HEK293 (cell line): Measurements from ENCODE around the gene ZNF530.
A peak's percentile ranks its signal among the peaks of the same experiment; 100 is the strongest.

ENCODE experiments used
- HIC1 ChIP-seq: fragments of 450-650 bp; formaldehyde crosslinking; IDR thresholded peaks from 2 replicates; pipeline ENCODE4 v1.5.1; 2016; ENCODE audit warnings: missing biosample characterization, missing genetic modification characterization
- MEIS1 ChIP-seq: sonication (generic); formaldehyde crosslinking; IDR thresholded peaks from 2 replicates; pipeline ENCODE4 v1.8.1; 2022; ENCODE audit warnings: missing genetic modification reagents, mild to moderate bottlenecking, borderline replicate concordance
- RBAK ChIP-seq: fragments of 450-650 bp; formaldehyde crosslinking; IDR thresholded peaks from 2 replicates; pipeline ENCODE4 v1.5.1; 2016; ENCODE audit warnings: missing biosample characterization, missing genetic modification characterization
- SP7 ChIP-seq: fragments of 450-650 bp; formaldehyde crosslinking; IDR thresholded peaks from 2 replicates; pipeline ENCODE4 v1.5.1; 2016; ENCODE audit warnings: missing biosample characterization, missing genetic modification characterization
- TSHZ1 ChIP-seq: fragments of 450-650 bp; formaldehyde crosslinking; IDR thresholded peaks from 2 replicates; pipeline ENCODE4 v1.5.1; 2016; ENCODE audit warnings: missing biosample characterization, missing genetic modification characterization, borderline replicate concordance
- YY2 ChIP-seq: fragments of 450-650 bp; formaldehyde crosslinking; IDR thresholded peaks from 2 replicates; pipeline ENCODE4 v1.5.1; 2016; ENCODE audit warnings: missing biosample characterization, missing genetic modification characterization
- ZBTB10 ChIP-seq: fragments of 450-650 bp; formaldehyde crosslinking; IDR thresholded peaks from 2 replicates; pipeline ENCODE4 v1.5.1; 2016; ENCODE audit warnings: missing biosample characterization, missing genetic modification characterization
- ZBTB49 ChIP-seq: fragments of 450-650 bp; formaldehyde crosslinking; IDR thresholded peaks from 2 replicates; pipeline ENCODE4 v1.5.1; 2016; ENCODE audit warnings: missing biosample characterization, missing genetic modification characterization, low read depth
- ZIC2 ChIP-seq: fragments of 450-650 bp; formaldehyde crosslinking; IDR thresholded peaks from 2 replicates; pipeline ENCODE4 v1.5.1; 2016; ENCODE audit warnings: missing biosample characterization, missing genetic modification characterization
- ZNF169 ChIP-seq: fragments of 450-650 bp; formaldehyde crosslinking; IDR thresholded peaks from 2 replicates; pipeline ENCODE4 v1.5.1; 2016; ENCODE audit warnings: missing biosample characterization, missing genetic modification characterization
- ZNF184 ChIP-seq: fragments of 450-650 bp; IDR thresholded peaks from 2 replicates; pipeline ENCODE4 v1.5.1; 2018; ENCODE audit warnings: missing biosample characterization, mild to moderate bottlenecking, missing genetic modification characterization
- ZNF239 ChIP-seq: fragments of 450-650 bp; formaldehyde crosslinking; IDR thresholded peaks from 2 replicates; pipeline ENCODE4 v1.5.1; 2016; ENCODE audit warnings: missing biosample characterization, missing genetic modification characterization
- ZNF292 ChIP-seq: fragments of 450-650 bp; formaldehyde crosslinking; IDR thresholded peaks from 2 replicates; pipeline ENCODE4 v1.5.1; 2016; ENCODE audit warnings: low read depth, missing biosample characterization, missing genetic modification characterization, borderline replicate concordance
- ZNF324 ChIP-seq: fragments of 450-650 bp; formaldehyde crosslinking; IDR thresholded peaks from 2 replicates; pipeline ENCODE4 v1.5.1; 2016; ENCODE audit warnings: missing biosample characterization, missing genetic modification characterization
- ZNF341 ChIP-seq: fragments of 450-650 bp; formaldehyde crosslinking; IDR thresholded peaks from 2 replicates; pipeline ENCODE4; 2016; ENCODE audit warnings: low read depth, missing biosample characterization, missing genetic modification characterization
- ZNF426 ChIP-seq: fragments of 450-650 bp; formaldehyde crosslinking; IDR thresholded peaks from 2 replicates; pipeline ENCODE4 v1.5.1; 2017; ENCODE audit warnings: missing biosample characterization, missing genetic modification characterization, mild to moderate bottlenecking, inconsistent platforms, moderate library complexity
- ZNF529 ChIP-seq: fragments of 450-650 bp; formaldehyde crosslinking; IDR thresholded peaks from 2 replicates; pipeline ENCODE4 v1.5.1; 2017; ENCODE audit warnings: missing genetic modification characterization, missing biosample characterization; ENCODE audit not compliant: insufficient replicate concordance
- ZNF561 ChIP-seq: fragments of 450-650 bp; IDR thresholded peaks from 2 replicates; pipeline ENCODE4 v1.5.1; 2018; ENCODE audit warnings: missing biosample characterization, missing genetic modification characterization, borderline replicate concordance
- ZNF585B ChIP-seq: fragments of 450-650 bp; formaldehyde crosslinking; IDR thresholded peaks from 2 replicates; pipeline ENCODE4 v1.5.1; 2016; ENCODE audit warnings: missing biosample characterization, missing genetic modification characterization
- ZNF610 ChIP-seq: fragments of 450-650 bp; formaldehyde crosslinking; IDR thresholded peaks from 2 replicates; pipeline ENCODE4 v1.5.1; 2016; ENCODE audit warnings: missing biosample characterization, missing genetic modification characterization, borderline replicate concordance
- ZNF660 ChIP-seq: fragments of 450-650 bp; IDR thresholded peaks from 2 replicates; pipeline ENCODE4 v1.5.1; 2018; ENCODE audit warnings: missing biosample characterization, mild to moderate bottlenecking, missing genetic modification characterization
- ZNF664 ChIP-seq: fragments of 450-650 bp; formaldehyde crosslinking; IDR thresholded peaks from 2 replicates; pipeline ENCODE4 v1.5.1; 2016; ENCODE audit warnings: missing biosample characterization, missing genetic modification characterization
- ZNF701 ChIP-seq: fragments of 450-650 bp; formaldehyde crosslinking; IDR thresholded peaks from 2 replicates; pipeline ENCODE4 v1.5.1; 2016; ENCODE audit warnings: missing biosample characterization, missing genetic modification characterization
- ZNF785 ChIP-seq: fragments of 450-650 bp; formaldehyde crosslinking; IDR thresholded peaks from 2 replicates; pipeline ENCODE4 v1.5.1; 2016; ENCODE audit warnings: missing biosample characterization, missing genetic modification characterization
- ZSCAN16 ChIP-seq: fragments of 450-650 bp; formaldehyde crosslinking; IDR thresholded peaks from 2 replicates; pipeline ENCODE4 v1.5.1; 2016; ENCODE audit warnings: missing biosample characterization, missing genetic modification characterization
- ZSCAN30 ChIP-seq: fragments of 450-650 bp; IDR thresholded peaks from 2 replicates; pipeline ENCODE4 v1.5.1; 2018; ENCODE audit warnings: missing biosample characterization, mild to moderate bottlenecking, missing genetic modification characterization, moderate library complexity
- TF ChIP-seq, protein P1 (sequence below): fragments of 450-650 bp; formaldehyde crosslinking; optimal IDR thresholded peaks from 2 replicates; pipeline ENCODE3; 2016; ENCODE audit warnings: missing biosample characterization, mild to moderate bottlenecking, missing genetic modification characterization

The ZNF530 gene

GRCh38 chr19:57632987-57633831 is 33.5 kb downstream of the ZNF530 start, which contains the start of gene ZNF211 (continued):
- TF ChIP-seq ZNF785 (tag by site-specific recombination) (no peak), HIC1 (tag by site-specific recombination) (no peak), ZSCAN16 (tag by site-specific recombination) (no peak), ZNF324 (tag by site-specific recombination) (peak; percentile 16; the same call in 1 of the 2 replicates), ZIC2 (tag by site-specific recombination) (peak; percentile 39; the same call in 1 of the 2 replicates), ZNF292 (tag by site-specific recombination) (no peak), RBAK (no peak), TSHZ1 (tag by site-specific recombination) (no peak), ZBTB10 (tag by site-specific recombination) (0 out of 2 replicates have a peak, but pooled peaks have one; percentile 56), ZNF529 (tag by site-specific recombination) (no peak), ZNF701 (tag by site-specific recombination) (no peak), ZNF660 (no peak), ZNF184 (no peak), ZNF341 (no peak), ZNF426 (tag by site-specific recombination) (no peak), ZNF239 (tag by site-specific recombination) (no peak), ZNF610 (tag by site-specific recombination) (no peak), ZNF664 (tag by site-specific recombination) (no peak), SP7 (0 out of 2 replicates have a peak, but pooled peaks have one; percentile 25), ZNF169 (tag by site-specific recombination) (no peak), MEIS1 (CRISPR knock-in tag) (no peak), ZSCAN30 (no peak), ZNF561 (tag by site-specific recombination) (no peak), ZNF585B (no peak), YY2 (tag by site-specific recombination) (peak; percentile 77), ZBTB49 (tag by site-specific recombination) (no peak)
- TF ChIP-seq, protein P1, sequence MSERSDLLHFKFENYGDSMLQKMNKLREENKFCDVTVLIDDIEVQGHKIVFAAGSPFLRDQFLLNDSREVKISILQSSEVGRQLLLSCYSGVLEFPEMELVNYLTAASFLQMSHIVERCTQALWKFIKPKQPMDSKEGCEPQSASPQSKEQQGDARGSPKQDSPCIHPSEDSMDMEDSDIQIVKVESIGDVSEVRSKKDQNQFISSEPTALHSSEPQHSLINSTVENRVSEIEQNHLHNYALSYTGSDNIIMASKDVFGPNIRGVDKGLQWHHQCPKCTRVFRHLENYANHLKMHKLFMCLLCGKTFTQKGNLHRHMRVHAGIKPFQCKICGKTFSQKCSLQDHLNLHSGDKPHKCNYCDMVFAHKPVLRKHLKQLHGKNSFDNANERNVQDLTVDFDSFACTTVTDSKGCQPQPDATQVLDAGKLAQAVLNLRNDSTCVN (tag by site-specific recombination) = peak; percentile 21
